Activated CD8-positive, alpha-beta memory T cell treated with anti-CD3 and anti-CD28 coated beads, Interleukin-2, amount 50 U/mL, for 48 hours (primary cell): ENCODE data around the gene ANTXRL.
"Not testable (repeated sequence)": the region's sequence is repeated elsewhere in the genome, so short reads cannot be mapped to it uniquely, and the experiment has no call there.

ENCODE experiments used
- DNase-seq: peaks from one replicate; pipeline ENCODE4 v3.0.0-alpha.2; 2020

ANTXRL gene

DNA sequence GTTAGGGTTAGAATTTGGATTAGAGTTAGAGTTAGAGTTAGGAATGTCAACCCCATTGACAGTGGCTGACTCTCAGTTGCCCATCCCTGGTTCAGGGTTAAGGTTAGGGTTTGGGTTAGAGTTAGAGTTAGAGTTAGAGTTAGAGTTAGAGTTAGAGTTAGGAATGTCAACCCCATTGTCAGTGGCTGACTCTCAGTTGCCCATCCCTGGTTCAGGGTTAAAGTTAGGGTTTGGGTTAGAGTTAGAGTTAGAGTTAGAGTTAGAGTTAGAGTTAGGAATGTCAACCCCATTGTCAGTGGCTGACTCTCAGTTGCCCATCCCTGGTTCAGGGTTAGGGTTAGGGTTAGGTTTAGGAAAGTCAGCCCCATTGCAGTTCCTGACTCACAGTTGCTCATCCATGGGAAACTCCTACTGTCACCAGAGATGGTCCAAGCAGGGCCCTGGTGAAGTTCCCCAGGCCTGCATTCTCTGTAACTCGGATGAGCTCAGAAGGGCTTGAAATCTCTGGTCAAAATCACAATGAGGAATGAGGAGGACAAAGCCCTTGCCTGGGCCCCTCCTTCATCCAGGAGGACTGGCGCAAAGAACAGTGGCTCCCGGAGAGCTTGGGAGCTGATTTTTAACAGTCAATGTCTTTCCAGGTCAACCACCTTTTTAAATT is 8.7 kb downstream of the ANTXRL start:
- DNase-seq = peak; percentile 18

DNA sequence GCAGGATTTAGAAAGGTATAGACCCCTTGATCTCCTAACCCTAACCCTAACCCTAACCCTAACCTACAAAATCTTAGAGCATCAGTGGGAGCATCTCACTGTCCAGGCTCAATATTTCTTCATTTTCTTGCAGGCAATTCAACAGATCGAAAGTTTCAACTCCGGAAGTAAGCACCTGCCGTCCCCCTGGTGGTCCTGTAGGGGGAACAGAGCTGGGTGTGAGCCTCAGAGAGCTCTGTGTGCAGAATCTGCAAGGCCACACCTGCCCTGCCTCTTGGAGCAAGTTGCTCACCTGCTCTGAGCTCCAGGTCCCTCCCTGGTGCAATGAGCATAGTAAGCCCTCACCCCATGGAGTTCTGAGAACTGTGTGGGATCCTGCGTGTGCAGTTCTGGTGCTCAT is 9.3 kb downstream of the ANTXRL start:
- not testable (repeated sequence) for DNase-seq

DNA sequence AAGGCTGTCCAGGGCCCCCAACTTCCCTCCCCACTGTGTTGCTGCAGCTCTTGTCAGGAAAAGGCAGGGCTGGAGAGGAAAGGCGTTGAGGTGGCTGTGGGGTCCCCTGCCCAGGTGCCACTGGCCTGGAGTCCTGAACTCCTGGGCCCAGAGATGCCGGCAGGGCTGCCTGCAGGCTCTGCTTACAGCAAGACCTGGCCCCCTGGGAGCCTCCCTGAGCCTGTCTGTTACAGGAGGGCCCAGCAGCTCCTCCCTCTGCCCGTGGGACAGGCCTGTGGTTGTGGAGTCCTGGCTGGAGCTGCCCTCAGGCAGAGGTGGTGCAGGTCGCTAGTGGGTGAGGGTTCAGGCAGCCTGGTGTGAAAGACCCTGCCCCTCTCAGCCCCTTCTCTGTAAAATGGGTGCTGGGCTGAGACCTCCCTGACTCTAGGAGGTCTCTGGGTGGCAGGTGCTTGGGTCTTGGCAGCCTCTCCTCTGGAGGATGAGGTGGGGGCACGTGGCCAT is 9.9 kb downstream of the ANTXRL start:
- DNase-seq = peak; percentile 44

DNA sequence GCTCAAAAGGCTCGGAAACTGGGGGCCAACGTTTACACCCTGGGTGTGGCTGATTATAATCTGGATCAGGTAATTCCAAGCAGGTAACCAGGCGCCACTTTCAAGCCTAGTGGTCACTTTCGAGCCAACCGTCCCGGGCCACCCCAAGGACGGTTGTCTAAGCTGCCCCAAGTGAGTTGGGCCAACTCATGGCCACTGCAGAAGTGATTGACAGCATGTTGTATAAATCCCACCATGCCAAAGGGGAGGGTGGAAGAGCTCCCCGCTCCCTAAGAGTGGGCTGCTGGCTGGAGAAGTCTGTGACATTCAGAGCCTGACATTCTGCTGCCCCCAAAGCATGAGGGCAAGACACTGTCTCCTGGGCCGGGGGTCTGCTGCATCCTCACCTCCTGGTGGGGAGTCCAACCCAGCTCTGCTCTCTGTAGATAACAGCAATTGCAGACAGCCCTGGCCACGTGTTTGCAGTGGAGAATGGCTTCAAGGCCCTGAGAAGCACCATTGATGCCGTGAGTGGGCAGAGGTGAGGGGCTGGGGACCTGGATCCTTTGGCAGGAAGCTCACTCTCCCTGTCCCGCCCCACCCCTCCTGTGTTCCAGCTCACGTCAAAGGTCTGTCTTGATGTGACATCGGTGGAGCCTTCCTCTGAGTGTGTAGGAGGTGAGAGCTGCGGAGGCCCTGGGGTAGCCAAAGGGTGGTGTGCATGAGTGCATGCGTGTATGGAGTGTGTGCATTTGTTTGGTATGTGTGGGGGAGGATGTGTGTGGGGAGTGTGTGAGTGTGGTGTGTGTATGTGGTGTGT is 10.8 kb downstream of the ANTXRL start:
- DNase-seq = peak; percentile 12

DNA sequence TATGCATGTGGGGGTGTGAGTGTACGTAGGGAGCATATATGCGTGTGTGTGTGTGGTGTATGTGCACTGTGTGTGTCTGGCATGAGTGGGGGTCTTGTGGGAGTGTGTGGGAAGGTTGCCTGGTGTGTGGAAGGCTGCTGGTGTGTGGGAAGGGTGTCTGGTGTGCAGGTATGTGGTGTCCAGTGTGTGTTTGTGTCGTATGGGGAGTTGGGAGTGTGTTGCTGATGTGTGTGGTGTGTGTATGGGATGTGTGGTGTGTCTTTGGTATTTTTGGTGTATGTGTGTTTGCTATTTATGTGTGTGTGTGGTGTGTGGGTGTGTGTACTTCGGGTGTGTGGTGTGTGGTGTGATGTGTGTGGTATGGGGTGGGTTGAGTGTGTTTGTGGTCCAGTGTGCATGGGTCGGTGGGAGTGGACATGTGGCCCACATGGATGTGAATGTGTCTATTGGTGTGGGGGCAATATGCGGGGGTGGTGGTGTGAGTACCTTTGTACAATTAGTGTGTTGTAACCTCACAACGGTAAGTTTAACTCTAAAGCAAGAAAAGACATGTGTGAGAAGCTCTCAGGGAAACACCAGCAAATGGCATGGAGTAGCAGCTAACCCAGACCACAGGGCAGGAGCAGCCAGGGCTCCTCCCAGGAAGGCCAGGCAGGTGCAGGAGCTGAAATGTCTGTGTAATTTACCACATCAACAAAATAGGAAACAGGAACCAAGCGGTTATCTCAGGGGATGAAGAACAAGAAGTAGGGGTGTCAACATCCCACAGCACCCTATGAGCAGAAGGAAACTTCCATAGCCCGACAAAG is 11.9 kb downstream of the ANTXRL start:
- DNase-seq = no peak

DNA sequence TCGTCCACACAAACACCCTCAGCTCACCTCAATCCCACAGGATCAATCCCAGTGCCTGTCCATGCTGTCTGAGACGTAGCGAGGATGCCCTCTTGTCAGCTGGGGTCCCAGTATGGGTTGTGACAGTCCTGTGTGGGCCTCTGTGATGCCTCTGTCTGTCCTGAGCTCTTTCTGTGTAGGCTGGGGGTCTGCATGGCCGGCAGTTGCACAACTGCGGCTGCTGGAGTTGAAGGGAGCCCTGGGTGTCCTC is 12.4 kb downstream of the ANTXRL start:
- no peak for DNase-seq

DNA sequence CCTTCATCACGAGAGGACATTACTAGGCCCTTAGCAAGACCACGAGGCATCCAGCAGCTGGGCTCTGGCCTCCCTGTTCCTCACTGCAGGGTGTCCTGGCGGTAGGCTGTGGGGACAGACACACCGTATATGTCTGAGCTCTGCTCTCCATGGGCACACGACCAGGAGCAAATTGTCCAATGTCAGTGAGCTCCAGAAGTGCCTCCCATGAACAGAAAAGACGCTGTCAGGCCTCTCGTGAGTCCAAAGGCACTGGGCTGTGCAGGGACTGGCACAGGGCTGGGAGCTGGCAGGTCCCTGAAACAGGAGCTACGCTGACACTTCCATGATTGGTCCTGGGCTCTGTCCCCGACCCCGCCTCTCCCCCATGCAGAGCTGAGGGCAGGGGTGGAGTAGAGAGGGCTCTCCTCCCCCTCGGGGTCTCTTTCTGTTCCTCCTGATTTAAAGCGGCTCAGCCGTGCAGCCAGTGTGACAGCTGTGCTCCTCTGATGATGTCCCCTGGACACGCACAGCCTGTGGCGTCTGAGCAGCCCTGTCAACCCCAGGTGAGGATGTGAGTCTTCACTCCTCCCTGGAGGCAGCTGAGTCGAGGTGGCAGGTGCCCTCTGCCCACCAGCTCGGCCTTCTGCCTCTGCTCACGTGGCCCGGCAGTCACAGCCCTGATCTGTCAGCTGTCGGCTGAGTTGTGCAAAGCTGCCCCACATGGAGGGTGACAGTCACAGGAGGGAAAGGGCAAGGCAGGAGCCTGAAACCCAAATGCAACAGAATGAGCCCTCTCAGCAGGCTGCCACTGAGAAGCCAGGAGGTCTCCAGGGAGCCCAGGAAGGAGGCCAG is 13.0 kb downstream of the ANTXRL start:
- DNase-seq = no peak

DNA sequence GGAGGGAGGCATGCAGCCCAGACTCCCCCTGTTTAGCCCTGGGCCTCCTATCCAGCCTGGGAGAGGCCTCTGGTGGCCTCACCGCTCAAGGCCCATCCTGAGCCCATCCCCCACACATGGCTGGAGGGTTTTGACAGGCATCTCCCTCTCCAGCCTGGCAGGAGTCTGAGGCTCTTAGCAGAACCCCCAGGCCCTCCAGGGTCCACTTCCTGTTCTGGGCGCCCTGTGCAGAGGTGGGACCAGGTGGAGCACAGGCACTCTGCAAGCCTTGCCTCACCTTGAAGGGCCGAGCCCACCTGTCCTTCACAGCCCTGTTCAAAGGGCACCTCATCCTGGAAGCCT is 13.5 kb downstream of the ANTXRL start:
- not testable (repeated sequence) for DNase-seq

DNA sequence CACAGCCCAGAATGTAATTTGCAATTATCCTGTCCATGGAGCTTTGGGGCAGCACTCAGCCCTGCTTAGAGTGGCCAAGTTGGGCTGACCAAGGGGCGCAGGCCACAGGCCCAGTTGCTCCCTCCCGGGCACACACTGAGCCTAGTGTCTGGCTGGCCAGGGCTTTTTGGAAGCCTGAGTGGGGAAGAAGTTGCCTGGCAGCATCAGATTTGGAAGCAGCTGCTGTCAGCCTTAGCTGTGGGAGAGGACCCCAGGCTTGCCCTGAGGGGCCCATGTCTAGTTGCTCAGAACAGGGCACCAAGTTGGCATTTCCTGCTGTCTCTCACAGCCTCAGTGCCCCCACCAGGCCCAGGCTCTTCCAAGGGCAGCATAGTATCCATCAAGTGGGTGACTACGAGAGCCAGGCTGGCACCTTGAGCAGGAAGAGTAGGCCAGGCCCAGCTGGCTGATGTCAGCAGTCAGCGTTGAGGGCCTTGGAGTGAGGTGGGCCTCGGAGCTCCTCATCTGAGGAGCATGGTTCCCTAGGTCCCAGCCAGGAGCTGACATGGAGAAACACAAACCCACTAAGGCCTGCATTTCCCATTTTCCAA is 14.4 kb downstream of the ANTXRL start:
- no peak for DNase-seq

DNA sequence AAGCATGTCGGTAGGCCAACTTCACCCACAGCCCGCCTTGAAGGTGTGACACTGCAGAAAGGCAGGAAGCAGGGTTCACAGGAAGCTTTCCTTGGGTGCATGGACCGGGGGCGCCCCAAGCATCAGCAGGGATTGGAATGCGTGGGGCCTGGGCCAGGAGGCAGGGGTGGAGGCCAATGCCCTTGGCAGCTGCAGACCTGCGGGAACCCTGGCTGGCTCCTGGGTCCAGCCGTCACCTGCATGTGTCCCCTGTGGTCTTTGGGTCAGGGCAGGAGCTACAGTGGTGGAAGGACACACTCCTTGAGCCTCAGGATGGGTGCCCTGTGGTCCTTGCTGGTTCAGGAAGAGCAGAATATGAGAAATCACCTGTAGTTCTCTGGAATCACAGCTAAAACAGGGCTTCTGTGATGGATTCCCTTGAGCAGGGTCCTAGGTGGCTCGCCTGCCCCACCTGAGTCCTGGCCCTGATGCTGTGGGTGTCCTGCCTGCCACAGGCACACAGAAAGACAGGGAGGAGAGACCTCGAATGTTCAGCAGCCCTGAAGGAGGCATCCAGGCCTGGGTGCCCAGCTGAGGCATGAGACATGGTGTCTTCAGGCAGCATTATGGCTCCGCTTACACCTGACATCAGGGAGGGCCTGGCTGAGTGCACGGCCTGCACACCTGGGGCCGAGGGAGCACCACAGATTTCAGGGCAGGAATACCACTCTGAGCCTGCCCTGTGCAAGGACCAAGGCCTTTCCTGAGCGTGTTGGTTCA is 15.1 kb downstream of the ANTXRL start:
- no peak for DNase-seq

DNA sequence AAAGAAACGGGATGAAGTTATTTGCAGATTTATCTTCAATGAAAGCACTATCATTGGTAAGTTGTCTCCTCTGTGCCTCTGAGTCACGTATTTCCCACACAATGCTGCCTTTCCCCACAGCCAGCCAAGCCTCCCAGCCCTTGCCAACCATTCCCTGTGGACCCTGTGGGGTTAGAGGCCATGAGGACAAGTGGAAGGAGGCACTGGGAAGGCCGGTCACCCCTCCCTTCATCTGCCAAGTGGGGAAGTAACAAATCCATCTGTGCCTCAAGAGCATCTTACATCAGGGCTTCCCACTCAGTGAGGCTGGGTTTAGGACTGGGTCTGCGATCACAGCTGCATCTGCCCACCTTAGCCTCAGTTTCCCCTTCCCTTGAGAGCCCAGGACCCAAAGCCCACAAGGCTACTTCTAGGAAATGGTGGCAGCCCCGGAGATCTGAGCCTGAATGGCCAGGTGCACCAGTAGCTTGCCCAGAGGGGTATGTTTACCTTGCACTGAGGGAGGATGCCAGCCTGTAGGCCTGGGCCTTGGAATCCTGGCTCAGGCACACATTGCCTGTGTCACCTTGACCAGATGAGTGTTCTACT is 16.1 kb downstream of the ANTXRL start:
- not testable (repeated sequence) for DNase-seq

DNA sequence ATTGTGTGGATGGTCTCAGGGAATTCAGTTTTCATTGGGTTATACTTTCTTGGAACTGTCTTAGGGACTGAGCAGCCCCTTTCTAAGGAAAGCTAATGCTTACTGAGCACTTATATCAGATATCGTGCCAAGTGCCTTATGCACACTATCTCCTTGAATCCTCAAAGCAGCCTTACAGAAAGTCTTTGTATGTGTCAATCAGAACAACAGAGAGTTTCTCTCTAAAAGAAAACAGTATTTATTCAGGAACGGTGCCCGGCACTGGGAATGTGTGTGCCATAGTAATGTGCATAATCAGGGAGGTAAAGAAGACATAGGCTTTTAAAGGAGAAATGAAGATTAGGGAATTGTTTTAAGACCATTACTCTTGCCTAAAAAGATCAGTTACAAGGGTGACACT is 17.3 kb downstream of the ANTXRL start:
- no peak for DNase-seq

DNA sequence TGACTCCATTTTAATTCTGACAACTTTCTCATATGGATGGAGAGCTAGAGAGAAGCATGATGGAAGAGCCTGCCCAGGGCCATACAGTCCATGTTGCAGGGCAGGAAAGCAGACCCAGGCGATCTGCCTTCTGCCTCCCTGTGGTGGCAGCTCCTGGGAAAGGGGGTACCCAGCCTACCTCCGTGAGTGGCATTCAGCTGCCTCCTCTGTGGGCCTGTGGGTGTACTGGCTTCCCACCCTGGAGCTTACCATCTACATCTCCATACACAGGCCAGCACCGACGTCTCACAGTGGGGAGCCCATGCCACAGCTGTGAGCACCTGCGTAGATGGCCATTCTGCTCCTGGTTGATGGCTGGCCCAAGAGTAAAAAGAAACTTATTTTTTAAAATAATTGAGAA is 17.9 kb downstream of the ANTXRL start:
- DNase-seq = not testable (repeated sequence)

DNA sequence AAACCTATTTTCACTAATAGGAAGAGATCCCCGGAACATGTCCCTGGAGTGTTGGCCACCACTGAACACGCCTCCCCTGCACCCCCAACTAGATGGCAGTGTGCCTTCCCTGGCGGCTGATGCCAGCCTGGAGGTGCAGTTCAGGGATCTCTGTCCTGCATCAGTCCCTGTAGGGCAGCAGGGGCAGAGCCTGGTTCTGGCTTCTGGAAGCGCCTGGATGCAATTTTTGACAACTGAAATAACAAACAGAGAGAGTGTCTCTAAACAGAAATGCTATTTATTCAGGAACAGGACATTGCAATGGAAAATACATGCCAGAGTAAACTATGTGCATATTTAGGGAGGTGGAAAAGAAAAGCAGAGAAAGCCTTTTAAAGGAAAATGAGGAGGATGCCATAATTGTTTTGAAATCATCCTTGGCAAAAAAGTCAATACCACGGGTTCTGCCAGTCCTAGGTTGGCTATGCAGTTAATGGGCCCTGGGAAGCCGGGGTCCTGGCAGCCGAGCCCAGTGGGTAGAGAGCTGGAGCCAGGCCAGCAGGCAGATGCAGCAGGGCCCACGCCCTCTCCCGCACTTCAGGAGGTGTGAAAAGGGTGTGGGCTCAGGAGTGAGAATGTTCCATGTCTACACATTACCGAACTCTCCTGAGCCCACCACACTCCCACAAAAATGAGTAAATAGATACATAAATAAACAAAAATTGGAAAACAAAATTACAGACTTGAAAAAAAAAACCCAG is 18.5 kb downstream of the ANTXRL start:
- DNase-seq = no peak

DNA sequence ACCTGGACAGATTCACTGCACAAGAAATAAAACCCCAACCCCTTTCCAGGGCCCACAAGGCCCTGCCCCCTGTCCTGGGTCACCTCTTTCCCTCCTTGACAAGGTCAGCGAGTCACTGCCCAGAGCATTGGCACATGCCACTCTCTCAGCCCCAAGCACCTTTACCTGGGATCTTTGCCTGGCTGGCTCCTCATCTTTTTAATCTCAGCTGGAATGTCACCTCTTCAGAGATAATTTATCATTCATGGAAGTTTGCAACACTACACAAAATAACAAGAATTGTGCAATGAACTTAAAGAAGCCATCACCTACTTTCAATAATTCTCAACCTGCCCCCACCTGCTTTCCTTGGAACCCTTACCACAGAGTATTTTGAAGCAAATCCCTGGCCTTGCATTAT is 19.2 kb downstream of the ANTXRL start:
- no peak for DNase-seq

DNA sequence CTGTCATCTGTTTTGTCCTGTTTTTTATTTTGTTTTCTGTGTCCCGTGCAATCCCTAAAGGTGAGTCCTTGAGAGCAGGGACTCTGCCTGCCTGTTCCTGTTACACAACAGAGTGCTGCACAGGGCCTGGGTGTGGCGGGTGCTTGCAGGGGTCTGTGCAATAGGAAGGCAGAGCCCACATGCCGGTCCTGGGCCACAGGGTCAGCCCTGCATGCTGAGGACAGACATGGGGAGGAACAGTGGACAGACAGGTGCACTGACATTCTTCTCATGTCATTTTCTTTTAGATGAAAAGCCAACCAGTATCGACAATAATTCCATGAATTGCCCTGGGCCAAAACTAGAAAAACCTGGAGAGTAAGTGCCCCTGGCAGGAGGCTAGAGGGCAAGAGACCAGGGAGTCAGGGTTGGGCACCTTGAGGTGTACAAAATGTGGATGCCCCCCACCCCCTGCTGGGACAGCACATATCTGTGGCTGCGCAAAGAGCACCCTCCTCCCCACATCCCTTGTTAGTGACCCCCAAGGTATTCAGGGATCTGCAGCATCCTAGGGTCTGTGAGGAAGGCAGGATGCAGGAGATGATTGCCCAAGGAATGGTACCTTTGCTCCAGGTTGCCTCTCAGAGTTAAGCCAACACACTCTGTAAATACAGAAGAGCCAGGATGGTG is 19.9 kb downstream of the ANTXRL start:
- no peak for DNase-seq

DNA sequence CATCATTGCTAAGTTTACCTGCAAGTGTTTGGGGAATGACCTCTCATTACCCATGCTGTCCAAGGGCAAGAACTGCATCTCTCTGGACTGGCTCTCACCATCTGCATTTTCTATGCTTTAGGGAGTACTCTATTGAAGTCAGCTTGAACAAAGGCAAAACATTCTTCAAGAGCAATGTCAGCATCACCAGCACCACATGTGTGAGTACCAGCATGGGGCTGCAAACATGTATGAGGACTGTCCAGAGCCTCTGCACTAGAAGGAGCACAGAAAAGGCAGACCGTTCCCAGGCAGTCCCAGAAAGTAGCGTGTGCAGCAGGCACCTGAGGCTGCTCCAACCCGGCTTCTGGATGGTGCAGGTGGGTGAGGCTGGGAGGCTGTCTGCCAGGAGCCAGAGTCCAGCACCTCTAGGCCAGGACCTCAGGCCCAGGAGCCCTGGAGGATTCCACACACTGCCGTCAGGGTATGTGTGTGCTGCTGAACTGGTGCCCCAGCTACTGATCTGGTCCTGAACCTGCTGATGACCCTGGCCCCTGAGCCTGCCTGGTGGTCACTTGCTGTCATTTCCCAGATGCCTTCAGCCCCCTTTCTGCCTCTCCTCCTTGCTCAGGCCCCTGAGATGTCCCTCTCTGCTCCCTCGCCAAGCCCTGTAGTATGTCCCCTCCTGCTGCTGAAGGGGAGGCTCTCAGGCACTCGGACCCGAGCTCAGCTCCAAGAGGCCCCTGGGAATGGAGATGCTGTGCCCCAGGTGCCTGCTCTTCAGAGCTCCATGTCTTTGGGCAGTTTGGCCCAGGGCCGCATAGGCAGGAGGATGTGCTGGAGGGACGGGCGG is 20.7 kb downstream of the ANTXRL start:
- DNase-seq = no peak

DNA sequence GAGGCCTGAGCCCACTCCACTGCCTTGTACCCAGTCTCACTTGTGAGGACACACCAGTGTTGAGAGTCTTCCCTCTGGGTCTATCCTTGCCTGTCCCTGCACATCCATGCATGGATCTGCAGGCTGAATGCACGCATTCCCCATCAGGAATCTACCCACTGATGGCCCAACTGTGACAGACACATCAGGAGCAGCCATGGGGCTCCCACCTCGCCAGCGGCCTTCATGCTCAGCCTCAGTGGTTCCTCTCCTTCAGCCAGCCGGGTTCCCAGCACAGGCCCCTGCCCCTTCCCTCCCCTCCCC is 21.3 kb downstream of the ANTXRL start:
- no peak for DNase-seq

DNA sequence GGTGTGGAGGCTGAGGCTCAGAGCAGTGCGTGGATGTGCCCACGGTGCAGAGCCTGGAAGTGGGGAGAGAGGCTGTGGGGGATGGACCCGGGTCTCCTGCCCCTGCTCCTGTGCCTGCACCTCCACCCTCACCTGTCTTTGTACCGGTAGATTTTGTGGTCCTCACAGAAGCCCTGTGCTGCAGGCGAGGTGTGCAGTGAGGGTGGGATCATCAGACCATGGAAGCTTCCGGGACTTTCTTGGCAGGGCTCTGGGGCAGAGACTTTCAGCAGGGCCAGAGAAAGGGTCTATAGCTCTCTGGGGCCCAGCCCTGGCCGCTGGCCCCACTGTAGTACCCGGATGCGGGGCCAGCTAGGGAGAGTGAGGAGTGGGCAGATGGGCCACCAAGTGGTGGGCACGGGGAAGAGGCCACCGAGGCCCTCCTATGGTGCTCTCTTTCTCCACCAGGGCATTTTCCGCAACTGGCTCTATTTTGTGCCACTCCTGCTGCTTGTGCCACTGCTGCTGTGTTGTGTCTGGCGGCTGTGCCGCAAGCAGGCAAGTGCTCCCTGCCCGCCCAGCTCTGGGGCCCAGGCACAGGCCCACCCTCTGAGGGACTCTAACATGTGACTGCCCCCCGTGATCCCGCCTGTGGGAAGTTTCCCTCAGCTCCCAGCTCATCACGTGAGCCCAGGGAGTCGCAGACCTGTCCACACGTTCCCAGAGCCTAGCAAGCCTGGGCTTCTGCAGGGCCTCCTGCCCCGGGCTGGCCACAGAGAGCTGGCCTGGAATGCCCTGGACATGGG is 22.1 kb downstream of the ANTXRL start:
- no peak for DNase-seq
